GM12864 (cell line): ENCODE data around the gene SPTY2D1.
"Not testable (repeated sequence)": the region's sequence is repeated elsewhere in the genome, so short reads cannot be mapped to it uniquely, and the experiment has no call there.

Source experiments
- DNase-seq: peaks from one replicate; pipeline ENCODE4 v3.0.0-alpha.2; 2011; ENCODE audit warnings: low read depth
- H3K4me3 ChIP-seq: 2 replicates; pipeline ENCODE4 v1.5.1; 2011; ENCODE audit warnings: mild to moderate bottlenecking, low read depth, low read length, control low read depth
- TF ChIP-seq, protein P1 (sequence below): IDR thresholded peaks from 2 replicates; pipeline ENCODE4 v1.5.1; 2011; ENCODE audit warnings: low read depth, mild to moderate bottlenecking, moderate library complexity, low read length, control low read depth, inconsistent platforms; ENCODE audit errors: missing control alignments

SPTY2D1 gene

DNA sequence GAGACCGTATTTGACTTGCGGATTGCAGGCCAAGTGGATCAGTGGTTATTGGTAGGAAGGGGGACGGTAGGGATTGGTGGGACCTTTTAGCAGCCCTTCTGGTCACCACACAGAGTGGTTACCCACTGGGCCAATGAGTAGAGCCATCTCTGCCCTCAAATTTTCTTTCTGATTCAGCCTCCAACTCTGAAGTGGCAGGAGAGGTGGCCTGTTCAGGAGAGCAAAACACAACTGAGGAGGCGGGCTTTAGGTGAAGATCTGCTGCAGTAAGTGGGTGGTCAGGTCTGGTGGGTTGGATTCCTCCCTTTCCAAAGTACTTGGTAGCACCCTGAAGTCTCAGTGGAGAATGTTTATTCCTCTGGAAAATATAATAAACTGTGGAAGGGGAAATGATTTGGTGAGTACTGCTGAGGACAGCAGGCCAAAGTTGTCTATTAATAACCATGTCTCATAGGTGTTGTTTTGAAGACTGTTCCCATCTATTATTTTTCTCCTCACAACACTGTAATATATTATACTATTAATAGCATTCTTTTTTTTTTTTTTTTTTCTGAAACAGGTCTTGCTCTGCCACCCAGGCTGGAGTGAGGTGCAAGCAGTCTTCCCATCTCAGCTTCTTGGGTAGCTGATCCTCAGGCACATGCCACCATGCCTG, 33.1 kb downstream of the SPTY2D1 start:
- DNase-seq, result no peak
- TF ChIP-seq, protein P1, sequence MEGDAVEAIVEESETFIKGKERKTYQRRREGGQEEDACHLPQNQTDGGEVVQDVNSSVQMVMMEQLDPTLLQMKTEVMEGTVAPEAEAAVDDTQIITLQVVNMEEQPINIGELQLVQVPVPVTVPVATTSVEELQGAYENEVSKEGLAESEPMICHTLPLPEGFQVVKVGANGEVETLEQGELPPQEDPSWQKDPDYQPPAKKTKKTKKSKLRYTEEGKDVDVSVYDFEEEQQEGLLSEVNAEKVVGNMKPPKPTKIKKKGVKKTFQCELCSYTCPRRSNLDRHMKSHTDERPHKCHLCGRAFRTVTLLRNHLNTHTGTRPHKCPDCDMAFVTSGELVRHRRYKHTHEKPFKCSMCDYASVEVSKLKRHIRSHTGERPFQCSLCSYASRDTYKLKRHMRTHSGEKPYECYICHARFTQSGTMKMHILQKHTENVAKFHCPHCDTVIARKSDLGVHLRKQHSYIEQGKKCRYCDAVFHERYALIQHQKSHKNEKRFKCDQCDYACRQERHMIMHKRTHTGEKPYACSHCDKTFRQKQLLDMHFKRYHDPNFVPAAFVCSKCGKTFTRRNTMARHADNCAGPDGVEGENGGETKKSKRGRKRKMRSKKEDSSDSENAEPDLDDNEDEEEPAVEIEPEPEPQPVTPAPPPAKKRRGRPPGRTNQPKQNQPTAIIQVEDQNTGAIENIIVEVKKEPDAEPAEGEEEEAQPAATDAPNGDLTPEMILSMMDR, result no peak
- H3K4me3 ChIP-seq, result no peak overlapping the region

DNA sequence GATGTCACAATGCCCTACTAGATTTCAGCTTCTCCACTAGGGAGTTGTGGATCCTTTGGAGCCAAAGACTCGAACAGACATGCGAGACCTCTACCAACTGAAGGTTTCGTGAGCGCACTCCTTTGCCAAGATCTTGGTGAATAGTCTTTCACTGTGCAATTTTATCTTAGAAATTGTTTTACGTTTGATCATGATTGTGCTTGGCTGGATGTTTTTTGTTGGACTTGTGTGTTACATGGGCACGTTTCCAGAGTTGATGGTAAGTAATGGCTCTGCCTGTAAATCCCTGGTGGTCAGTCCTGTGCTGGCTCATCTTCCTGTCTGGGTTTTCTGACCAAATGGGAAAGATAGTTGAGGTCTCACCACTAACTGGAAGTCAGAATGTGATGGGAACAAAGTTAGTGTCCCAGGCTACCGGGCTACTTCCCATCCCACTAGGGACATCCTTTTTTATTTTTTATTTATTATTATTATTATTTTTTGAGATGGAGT, 34.4 kb downstream of the SPTY2D1 start, which contains the start of gene MISFA:
MISFA (plus strand) TSS at position 51 of the 492 bp plus-strand sequence; CDS start at position 191, 140 bp downstream.
- DNase-seq, result no peak
- TF ChIP-seq, protein P1, result no peak
- H3K4me3 ChIP-seq, result no peak within 1 kb of the TSS

DNA sequence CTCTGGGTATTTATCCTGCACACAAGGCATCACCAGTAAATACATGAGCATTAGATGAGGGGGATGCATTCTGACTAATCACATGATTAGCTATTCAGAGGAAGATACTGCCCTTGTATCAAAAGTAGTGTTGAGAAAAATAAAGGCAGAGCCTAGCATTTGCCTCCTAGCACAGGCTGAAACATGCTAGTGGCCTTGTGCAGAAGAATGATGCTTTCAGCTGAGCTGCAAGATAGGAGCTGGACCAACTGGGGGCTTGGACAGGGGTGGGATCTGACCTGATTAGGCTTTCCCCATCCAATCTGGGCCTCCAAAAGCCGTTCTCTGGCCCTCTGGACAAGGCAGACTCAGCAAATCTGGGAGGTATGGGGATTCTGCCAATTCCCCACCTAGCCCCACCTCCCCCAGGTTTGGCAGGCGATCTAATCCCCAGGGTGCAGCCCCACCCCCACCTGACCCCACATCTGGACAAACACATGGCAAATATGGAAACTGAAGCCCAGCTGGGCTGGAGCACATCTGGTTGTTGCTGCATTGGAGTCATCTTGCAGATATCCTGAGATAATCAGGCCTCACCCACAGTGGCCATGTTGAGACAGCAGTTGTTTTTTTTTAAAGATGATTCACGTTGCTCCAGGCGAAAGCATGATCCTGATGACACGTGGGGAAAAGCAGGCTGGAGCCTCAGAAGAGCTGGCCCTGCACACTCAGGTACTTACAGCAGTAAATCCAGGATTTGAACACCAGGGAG, 39.0 kb downstream of the SPTY2D1 start:
- TF ChIP-seq, protein P1, result no peak
- H3K4me3 ChIP-seq, result no peak overlapping the region
- DNase-seq, result no peak

DNA sequence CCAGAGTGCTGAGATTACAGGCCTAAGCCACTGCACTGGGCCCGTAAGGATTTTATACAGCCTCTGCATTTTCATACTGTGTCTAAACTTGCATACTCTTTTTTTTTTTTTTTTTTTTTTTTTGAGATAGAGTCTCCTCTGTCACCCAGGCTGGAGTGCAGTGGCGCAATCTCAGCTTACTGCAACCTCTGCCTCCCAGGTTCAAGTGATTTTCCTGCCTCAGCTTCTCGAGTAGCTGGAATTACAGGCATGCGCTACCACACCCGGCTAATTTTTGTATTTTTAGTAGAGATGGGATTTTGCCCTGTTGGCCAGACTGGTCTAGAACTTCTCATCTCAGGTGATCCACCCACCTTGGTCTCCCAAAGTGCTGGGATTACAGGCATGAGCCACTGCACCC, 40.1 kb downstream of the SPTY2D1 start:
- not testable (repeated sequence) for DNase-seq, H3K4me3 ChIP-seq

DNA sequence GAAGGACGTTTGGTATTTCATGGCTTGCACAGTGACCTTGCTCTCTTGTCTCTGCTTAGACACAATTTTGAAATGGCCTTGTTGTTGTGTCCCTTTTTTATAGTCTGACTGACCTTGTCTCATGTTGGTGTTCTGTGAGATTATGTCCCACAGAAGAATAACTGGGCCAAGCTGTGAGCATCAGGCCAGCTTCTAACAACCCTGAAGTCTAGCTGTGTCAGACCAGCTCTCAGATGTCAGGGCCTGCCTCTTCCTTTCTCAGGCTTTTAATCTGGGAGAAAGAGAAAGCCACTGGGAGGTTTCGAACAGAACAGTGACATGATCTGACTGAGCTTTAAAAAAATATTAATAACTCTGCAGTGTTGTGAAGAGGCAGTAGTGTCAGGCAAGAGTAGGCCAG, 43.6 kb downstream of the SPTY2D1 start:
- no peak overlapping the region for H3K4me3 ChIP-seq
- TF ChIP-seq, protein P1, result no peak
- no peak for DNase-seq

DNA sequence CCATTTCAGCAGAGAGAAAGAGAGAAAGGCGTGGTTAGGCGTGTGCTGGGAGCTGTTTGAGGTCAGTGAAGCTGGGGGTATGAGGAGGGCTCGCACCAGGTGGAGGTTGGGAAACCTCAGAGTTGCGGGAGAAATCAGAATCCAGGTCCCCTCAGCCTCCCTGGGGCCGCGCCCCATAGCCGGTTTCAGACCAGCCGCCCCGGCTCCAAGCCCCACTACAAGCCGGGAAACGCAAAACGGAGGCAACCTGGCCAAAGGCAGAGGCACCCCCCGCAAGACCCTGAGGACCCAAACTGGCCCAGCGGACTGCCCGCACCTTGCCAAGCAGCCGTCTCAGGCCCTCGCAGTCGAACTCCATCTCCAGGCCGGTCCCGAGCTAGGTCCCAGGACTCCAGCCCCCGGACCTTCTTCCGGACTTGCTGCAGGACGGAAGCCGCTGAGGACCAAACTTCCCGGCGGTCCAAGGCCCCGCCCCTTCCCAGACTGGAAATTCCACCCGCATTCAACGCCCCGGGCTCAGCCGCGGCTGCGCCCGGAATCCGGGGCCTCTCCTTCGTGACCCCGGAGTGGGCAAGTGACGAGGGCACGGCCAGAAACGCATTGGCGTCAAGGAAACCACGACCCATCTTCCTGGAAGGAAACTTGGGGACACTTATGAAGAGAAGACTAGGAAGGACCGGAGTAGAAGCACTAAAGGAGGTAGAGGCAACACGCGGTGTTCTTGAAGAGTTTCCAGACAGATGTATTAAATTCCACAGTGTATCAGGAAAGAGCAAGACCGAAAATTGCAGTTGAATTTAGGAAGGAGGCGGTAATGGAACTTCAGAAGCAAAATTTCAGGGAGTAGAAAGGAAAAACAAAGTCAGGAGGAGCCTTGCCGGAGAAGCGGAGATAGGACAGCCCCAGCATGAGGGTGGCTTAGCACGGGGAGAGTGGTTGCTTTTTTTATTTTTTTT, 45.6 kb downstream of the SPTY2D1 start, which contains the start of gene UEVLD:
UEVLD (minus strand) TSS at position 438 of the 956 bp plus-strand sequence; CDS start at position 358, 80 bp downstream.
- peak within 1 kb of the TSS; percentile 70 for H3K4me3 ChIP-seq
- DNase-seq, result peak; percentile 38
- TF ChIP-seq, protein P1, result no peak

DNA sequence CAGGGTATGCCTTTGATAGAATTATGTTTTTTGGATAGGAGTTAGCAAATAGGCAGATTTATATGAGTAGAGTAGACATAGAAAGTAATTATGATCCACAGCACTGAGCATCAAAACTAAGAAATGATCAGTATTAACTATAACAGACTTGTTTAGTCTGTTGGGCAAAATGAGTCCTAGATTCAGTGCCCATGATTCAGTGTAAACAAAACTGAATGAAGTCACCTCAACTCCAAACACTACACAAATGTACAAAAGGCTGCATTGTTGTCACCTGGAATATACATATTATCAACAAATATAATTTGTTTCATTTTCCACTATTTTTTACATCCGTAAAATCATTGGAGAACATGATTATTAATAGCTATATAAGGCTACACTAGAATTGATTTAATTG, 52.3 kb downstream of the SPTY2D1 start:
- TF ChIP-seq, protein P1, result no peak
- no peak overlapping the region for H3K4me3 ChIP-seq
- no peak for DNase-seq
